ENCODE measurements around the gene REP15.
"Not testable (repeated sequence)": the region's sequence is repeated elsewhere in the genome, so short reads cannot be mapped to it uniquely, and the experiment has no call there.

The REP15 gene

GRCh38 chr12:27696293-27696652 is at the start of gene REP15:
TSS of gene REP15 (plus strand) at chr12:27696447. CDS start at chr12:27696563, 116 bp downstream.
- DNase-seq (ENCODE audit: low read depth) = no peak

- no peak for DNase-seq (ENCODE audit: low read depth)
Measured at GRCh38 chr12:27650011-27650410, 46.2 kb upstream of the REP15 start.

- no peak for DNase-seq (ENCODE audit: low read depth)
Measured at GRCh38 chr12:27651201-27651600, 45.0 kb upstream of the REP15 start.

- peak; percentile 64 for DNase-seq (ENCODE audit: low read depth)
Measured at GRCh38 chr12:27652174-27652763, 44.0 kb upstream of the REP15 start.

- DNase-seq (ENCODE audit: low read depth) = no peak
Measured at GRCh38 chr12:27653661-27654060, 42.6 kb upstream of the REP15 start.

GRCh38 chr12:27655476-27655875 is 40.8 kb upstream of the REP15 start:
- DNase-seq (ENCODE audit: low read depth) = not testable (repeated sequence)

GRCh38 chr12:27657296-27657695 is 39.0 kb upstream of the REP15 start:
- no peak for DNase-seq (ENCODE audit: low read depth)

GRCh38 chr12:27665704-27666103 is 30.5 kb upstream of the REP15 start:
- no peak for DNase-seq (ENCODE audit: low read depth)

- DNase-seq (ENCODE audit: low read depth) = no peak
Measured at GRCh38 chr12:27666510-27666909, 29.7 kb upstream of the REP15 start.

GRCh38 chr12:27667540-27667939 is 28.7 kb upstream of the REP15 start:
- peak; percentile 76 for DNase-seq (ENCODE audit: low read depth)

- DNase-seq (ENCODE audit: low read depth) = no peak
Measured at GRCh38 chr12:27672051-27672450, 24.2 kb upstream of the REP15 start.

GRCh38 chr12:27672643-27673042 is 23.6 kb upstream of the REP15 start:
- DNase-seq (ENCODE audit: low read depth) = no peak

GRCh38 chr12:27673101-27673718 is 23.0 kb upstream of the REP15 start:
- no peak for DNase-seq (ENCODE audit: low read depth)

GRCh38 chr12:27674989-27675388 is 21.3 kb upstream of the REP15 start:
- no peak for DNase-seq (ENCODE audit: low read depth)

- DNase-seq (ENCODE audit: low read depth) = no peak
Measured at GRCh38 chr12:27680619-27681018, 15.6 kb upstream of the REP15 start.

GRCh38 chr12:27682534-27682933 is 13.7 kb upstream of the REP15 start:
- no peak for DNase-seq (ENCODE audit: low read depth)

GRCh38 chr12:27685274-27685673 is 11.0 kb upstream of the REP15 start:
- DNase-seq (ENCODE audit: low read depth) = no peak

- DNase-seq (ENCODE audit: low read depth) = no peak
Measured at GRCh38 chr12:27686147-27686546, 10.1 kb upstream of the REP15 start.

GRCh38 chr12:27688671-27689070 is 7.6 kb upstream of the REP15 start:
- no peak for DNase-seq (ENCODE audit: low read depth)

- no peak for DNase-seq (ENCODE audit: low read depth)
Measured at GRCh38 chr12:27689558-27690180, 6.6 kb upstream of the REP15 start.

GRCh38 chr12:27693403-27693802 is 2.8 kb upstream of the REP15 start:
- no peak for DNase-seq (ENCODE audit: low read depth)

- no peak for DNase-seq (ENCODE audit: low read depth)
Measured at GRCh38 chr12:27695556-27696292, 523 bp upstream of the REP15 start.

All from GM04504 (cell line).